RPMI7951 (cell line): Measurements from ENCODE around the gene EHBP1. TPM values are rescaled to one million over a fixed set of nuclear protein-coding genes. Genes with fewer than 3 reads are reported as not detected.
"Not testable (repeated sequence)": the region's sequence is repeated elsewhere in the genome, so short reads cannot be mapped to it uniquely, and the experiment has no call there.

Experiments
- DNase-seq: peaks from one replicate; pipeline ENCODE4 v3.0.0-alpha.2; 2012; ENCODE audit warnings: low read depth
- total RNA-seq: library from RNA; depleted of rRNA; stranded (reverse); fragments of >200 nt; shearing (Covaris generic); gene quantifications from 2 replicates; pipeline ENCODE4 v1.2.3, GENCODE V29; 2014

Gene EHBP1
- total RNA-seq, 1 experiment from 2014 or later, result 33.8 TPM

DNA sequence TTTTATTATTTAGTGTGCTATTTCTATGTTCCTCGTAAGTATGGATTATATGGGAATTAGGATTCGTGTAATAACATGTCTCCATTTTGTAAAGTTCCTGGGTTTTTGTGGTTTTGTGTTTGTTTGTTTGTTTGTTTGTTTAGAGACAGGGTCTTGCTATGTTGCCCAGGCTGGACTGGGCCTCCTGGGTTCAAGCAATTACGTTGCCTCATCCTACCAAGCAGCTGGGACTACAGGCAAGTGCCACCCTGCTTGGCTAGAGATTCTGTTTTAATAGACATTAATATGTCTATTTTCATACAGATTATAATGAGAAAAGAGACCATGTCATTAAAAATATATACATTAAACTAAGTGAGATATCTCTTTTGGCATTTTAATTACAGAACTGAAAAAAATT is 309.9 kb downstream of the EHBP1 start:
- DNase-seq, result no peak

DNA sequence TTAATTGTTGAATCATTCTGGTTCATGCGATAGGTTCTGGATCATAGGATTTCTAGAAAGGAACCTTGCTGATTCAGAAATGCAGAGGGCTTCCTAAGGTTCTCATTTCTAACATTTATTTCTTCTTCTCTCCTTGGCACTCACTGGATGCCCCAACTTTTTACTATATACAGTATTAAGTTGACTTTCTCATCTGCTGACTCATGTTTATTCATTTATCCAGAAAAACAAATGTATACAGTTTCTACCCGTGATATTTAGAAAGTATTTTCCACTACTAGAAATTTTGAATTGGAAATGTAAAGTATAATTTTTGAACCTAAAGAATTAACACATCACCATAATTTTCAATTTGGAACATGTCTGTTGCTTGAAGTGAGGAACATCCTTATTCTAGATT is 312.9 kb downstream of the EHBP1 start:
- DNase-seq, result no peak

DNA sequence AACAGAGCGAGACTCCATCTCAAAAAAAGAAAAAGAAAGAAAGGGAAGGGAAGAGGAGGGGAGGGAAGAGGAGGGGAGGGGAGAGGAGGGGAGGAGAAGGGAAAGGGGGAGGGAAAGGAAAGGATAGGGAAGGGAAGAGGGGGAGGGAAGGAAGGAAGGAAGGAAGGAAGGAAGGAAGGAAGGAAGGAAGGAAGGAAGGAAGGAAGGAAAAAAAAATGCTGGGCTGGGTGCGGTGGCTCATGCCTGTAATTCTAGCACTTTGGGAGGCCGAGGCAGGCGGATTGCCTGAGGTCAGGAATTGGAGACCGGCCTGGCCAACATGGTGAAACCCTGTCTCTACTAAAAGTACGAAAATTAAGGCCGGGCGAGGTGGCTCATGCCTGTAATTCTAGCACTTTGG is 314.2 kb downstream of the EHBP1 start:
- not testable (repeated sequence) for DNase-seq

DNA sequence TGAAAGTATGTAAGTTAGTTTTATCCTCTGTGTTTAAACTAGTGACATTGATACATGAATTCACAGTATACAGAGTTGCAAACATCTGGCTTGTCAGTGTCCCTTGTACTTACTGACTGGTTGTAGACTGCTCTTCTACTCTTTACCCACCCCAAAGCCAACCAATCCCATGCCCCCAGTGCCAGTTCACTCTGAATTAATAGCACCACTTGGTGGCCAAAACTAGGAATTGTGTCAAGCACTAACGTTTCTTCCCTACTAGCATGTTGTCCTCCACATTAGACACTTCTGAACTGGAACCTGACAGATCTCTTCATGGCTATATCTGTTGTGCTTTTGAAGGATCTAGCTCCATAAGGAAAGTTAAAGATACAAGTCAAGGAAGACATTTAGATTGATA is 317.9 kb downstream of the EHBP1 start:
- peak; percentile 55 for DNase-seq

DNA sequence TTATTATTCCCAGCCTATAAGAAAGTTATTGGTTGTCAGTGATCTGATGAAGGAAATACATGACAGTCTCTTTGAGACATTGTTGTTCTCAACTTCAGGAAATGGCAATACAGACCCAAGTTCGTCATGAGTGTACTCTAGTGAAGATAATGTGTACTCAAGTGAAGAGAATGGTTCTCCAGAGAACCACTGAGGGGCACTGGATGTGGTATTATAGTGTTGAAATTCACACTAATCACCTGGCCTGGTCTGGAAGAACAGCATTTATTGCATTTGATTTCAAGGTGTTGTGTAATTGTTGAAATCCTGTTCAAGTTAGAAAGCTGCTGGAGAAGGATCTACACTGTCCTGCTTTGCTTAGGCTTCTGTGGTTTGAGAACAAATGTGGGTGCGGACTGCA is 321.7 kb downstream of the EHBP1 start:
- DNase-seq, result no peak

DNA sequence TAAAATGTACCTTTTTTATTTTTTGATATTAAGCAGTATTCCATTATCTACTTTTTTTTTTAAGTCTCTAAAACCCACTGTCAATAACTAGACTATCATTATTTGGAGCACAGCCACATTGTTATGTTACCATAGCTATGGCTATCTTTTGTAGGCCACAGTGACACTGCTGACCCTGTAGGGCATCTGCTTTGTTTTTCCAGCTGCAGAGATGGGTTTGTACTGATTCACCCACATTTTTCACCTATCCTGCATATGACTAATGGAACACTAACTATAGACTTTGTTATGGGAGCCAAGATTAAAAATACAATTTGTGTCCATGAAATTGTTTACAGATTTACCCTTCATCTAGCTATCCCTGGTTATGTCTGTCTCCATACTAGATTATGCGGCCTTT is 323.5 kb downstream of the EHBP1 start:
- peak; percentile 78 for DNase-seq

DNA sequence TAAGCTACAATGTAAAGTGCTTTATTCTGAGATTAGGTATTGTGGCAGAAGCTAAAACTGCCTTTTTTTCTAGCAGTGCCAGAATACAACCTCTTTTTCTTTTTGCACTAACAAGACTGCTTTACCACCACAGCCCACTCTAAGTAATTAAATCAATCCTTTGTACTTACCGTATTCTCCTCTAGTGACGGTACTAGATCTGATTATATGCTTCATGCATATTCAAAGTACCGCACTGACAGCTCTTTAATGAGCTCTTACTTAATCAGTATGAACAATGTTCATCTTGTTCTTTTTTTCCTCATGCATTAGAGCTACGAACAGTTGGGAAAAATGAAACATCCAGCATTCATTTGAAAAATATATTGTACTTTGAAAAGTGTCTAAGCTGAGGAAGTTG is 329.0 kb downstream of the EHBP1 start:
- DNase-seq, result no peak

DNA sequence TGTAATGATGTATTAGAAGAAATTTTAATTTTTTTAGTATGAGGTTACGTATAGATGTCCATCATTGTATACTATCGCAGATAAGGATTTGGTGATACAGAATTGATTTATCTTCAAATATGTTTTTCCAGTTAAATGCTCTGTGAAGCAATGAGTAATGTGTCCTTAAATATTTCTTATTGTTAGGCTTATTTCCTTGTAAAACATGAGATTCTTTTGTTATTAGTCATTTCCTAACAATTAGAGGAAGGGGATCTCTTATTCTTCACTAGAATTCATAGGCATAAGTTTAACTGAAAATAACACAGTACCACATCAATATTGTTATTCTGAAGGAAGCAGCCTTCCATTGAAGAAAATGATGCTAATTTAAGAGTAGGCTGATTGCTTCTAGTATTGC is 329.7 kb downstream of the EHBP1 start:
- no peak for DNase-seq

DNA sequence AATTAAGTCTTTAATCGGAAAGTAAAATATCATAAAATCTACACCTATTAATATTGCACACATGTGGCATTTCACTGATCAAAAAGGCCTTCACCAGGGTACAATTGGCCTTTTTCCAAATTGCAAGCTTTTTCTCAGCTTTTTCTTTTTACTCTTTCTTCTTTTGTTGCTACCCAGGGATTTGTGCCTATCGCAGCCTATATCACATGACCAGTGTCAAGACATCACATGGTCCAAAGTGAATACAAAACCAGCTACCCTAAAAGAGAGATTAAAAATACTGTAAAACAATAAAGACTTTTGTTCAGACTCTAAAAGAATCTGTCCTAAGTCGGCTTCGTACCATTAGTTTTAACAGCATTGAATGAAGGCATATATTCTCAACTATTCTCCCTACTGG is 330.1 kb downstream of the EHBP1 start:
- DNase-seq, result no peak

DNA sequence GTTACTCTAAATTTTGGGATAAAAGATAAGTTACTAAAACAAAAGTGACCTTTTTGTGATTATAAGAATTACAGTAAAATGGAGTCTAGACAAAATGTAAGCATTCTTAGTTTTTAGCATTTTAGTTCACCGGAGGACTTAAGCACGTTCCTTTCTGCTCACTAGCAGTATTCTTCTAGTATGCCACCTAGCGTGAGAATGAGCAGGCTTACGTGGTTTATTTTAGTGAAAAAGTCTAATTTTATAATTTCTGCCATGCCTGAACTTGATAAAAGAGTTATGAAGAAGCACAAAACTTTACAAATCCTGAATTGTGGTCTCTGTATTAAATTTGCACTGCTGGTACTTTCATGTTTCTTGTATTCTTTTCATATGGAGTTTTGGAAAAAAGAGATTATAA is 332.5 kb downstream of the EHBP1 start:
- no peak for DNase-seq

DNA sequence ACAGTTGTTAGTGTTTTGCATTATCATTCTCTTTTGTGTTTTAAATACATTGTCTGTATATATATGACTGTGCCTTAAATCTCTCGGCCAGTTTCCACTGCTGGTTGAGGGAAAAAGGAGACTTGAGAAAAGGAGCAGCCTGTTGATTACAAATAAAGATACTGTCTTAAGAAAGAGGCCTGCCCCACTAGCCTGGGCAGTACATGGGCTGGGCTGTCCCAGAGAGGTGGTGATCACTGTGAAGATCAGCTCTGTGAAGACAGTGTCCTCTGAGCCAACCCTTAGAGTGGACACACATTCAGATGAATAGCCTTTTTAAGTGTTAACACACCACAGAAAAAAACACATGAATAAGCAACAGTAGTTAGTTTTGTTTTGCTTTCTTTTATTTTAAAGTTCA is 335.1 kb downstream of the EHBP1 start:
- no peak for DNase-seq

DNA sequence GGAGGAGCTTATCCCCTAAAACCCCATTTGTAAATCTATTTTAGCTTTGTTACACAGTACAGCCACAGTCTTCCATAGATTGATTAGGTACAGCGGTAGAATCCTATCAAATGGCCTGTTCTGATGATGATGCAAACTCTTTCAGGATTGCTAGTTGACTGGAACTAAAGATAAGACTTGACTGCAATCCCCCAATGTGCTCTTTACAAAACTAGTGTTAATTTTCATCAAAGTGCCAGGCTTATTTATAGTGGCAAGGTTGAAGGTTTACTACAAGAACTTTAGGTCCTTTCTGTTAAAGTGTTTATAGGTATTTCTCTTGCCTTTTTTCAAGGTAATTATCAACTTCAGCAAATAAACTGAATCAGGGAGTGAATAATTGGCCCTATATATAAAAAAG is 336.1 kb downstream of the EHBP1 start:
- DNase-seq, result no peak

DNA sequence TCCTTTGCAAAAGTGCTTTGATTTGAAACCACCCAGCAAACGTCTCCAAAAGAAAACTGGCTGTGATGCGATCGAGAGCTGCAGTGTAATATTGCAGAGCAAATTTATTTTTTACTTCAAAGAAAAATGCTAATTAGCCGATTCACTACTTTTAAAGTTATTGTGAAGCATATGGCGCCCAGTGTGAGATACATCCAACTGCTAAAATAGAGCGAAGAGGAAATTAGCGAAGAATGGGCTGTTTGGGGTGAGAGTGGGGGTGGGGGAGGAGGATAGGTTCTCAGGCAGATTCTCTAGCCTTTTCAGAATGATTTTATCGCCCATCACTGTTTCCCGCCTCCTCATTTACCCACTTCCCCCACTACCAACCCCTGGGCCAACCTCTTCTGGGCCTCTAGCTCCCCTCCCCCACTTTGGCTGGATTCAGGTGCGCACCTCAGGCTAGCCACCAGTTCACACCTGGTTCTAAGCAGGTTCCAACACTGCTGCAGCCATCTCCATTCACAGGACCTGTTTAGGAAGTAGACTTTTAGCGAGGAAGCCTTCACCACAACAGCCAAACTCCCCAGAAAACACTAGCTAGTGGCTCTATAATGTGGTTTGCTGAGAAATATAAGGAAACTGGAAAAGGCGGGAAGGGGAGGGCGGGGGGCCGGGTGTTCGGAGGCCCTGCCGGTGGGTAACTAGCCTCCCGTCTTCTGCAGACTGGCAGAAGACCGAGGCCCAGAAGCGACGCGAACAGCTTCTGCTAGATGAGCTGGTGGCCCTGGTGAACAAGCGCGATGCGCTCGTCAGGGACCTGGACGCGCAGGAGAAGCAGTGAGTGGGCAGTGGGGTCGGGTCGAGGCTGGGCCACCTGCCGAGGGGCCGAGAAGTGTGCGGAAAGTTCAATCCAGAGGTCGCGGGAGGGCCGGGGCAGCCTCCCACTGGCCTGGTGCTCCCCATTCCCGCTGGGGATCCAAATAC is 339.1 kb downstream of the EHBP1 start:
- DNase-seq, result no peak

DNA sequence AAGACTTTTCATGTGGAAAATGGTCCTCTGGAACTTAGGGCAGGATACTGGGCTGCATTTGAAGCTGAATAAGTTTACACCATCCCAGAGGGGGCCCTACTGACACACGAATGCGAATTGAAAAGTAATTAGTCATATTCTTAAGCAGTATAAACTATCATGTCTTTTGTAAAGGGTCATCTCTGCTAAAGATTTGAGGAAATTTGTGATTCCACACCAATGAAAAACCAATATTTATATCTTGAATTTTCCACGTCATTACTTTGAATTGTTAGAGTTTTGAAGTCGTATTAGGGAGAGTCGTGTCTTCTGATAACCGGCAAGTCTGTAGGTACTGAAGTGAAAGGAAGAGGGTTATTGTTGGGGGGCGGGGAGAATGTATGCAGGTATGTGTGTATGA is 341.0 kb downstream of the EHBP1 start:
- no peak for DNase-seq

DNA sequence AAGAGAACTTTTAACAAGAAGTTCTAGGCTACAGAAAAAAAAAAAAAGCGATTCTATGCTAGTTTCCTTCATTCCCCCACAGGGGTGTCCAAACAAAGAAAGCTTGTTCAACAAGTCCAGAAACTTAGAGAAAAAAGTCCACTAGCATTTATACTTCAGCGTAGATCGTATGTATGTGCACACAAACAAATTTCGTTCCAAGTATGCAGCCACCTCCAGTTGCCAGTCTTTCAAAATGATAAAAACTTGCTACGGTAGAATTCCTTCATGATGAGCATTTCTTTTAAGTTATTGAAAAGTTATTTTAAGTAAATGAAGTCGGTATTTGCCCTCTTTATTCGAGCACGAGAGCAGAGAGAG is 341.4 kb downstream of the EHBP1 start:
- no peak for DNase-seq

DNA sequence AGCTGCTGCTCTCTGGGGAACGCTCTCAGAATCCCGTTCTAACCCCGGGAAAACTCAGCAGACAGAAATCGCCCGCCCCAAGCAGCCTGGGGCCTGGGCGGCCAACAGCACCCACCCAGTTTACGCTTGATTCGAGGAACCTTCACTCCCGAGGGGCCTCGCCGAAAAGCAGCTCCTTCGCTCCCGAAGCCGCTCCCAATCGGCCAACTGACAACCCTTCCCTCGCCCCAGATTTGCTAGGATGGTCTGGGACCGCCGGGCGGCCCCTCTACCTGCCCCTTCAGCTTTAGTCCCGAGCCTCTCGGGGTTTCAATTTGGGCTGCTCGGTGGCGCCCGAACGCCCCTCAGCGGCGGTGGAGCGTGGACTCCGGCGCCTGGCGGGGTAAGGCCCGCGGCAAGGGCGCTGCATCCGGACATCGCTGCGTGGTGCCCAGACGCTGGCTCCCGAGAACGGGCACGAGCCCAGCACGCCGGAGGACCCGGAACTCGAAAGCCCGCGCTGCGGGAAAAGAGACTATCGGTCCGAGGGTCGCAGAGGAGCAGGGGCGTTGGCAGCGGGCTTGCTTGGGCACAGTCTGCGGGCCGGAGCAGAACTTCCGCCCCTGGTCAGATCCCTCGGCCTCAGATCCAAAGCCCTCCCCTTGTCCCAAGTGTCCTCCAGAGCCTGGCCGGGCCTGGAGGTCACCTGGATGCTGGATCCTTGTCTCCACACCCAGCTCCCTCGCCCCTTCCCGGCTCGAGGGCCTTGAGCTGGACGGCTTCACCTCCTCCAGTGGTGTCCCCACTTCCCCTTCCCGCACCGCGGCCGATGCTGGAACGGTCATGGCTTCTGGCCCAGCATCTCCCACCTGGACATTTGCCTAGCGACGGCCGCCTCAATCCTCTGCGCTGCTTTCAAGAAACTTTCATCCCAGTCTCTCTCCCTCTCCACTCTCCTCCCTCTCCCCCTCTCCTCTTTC is 342.1 kb downstream of the EHBP1 start:
- no peak for DNase-seq

DNA sequence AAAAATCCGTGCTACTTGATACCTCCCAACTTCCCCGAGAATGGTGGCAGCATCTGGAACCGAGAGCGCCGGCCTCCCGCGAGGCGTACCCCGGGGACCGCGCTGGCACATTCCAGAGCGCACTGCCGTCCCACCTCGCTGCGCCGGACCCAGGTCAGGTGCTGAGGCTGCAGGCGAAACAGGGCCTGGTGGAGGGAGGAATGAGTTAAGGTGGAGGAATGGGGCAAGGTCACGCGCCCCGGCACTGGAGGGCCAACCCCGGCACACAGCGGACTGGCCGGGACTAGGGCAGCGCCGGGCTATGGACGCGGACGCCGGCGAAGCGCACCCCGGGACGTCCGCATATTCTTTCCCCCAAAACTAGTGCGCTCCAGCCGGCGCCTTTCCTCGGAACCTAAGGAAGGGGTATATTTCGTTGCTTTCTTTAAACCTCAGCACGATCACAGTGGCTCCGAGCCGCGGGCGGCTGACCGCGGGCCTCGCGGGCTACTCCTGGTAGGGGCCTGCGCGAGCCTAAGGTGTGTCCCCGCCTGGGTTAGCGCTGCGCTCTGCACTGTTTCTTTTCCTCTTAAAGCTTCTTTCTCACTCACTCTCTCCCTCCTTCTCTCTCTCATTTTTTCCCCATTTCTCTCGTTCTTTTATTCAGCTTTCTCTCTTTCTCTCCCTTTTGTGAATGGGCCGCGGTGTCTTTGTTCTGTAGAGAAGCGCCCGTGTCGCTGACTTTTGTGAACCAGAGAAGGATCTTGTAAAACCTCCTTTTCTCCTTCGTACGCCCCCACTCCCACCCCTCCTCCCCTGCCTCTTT is 343.1 kb downstream of the EHBP1 start:
- no peak for DNase-seq

DNA sequence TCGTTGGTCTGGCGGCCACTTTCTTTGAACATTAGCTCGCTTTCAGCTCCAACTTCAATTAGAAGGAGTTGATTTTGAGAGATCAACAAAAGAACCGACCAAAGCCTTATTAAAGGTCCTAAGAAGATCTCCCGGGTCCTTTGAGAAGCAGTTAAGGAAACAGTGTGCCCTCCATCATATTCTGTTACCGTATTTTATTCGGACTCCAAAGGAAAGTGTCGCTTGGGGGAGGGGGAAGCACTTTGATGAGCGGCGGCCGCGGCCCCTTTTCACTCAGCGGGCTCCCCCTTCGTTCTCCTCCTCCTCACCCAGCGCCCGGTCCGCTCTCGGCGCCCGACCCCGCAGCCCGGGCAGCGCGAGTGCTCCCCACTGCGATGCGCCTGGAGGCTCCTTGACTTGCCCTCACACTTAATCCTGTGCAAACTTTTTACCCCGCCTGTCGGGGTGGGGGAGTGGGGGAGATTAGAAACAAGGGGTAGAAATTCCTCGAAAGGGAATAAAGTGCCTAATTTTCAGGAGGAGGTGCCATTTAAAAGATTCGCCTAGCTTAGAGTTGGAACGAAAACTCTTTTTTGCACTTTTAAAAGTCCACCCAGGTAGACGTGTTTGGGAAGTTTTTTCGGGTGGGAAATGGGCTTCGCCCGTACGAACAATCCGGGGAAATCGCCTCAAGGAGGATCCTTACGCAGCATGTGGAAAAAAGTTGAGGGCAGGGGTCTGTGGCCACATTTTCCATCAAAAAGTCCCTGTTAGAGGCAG is 343.9 kb downstream of the EHBP1 start:
- no peak for DNase-seq

DNA sequence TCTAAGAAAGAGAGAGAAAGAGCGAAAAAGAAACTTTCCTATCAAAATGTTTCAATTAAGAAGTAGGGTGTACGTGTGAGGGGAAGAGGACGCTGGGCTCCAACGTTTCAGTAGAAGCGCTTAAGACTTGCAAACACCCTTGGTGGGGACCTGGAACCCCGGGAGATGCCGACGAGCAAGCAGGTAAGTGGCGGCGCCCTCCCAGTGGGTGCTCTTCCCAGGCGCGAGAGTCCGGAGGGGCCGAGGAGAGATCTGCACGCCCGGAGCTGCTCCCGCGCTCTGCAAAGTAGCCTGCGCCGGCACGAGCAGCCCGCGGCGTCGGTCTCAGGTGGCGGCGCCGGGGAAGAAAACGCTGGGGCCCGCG is 344.4 kb downstream of the EHBP1 start:
- DNase-seq, result no peak

DNA sequence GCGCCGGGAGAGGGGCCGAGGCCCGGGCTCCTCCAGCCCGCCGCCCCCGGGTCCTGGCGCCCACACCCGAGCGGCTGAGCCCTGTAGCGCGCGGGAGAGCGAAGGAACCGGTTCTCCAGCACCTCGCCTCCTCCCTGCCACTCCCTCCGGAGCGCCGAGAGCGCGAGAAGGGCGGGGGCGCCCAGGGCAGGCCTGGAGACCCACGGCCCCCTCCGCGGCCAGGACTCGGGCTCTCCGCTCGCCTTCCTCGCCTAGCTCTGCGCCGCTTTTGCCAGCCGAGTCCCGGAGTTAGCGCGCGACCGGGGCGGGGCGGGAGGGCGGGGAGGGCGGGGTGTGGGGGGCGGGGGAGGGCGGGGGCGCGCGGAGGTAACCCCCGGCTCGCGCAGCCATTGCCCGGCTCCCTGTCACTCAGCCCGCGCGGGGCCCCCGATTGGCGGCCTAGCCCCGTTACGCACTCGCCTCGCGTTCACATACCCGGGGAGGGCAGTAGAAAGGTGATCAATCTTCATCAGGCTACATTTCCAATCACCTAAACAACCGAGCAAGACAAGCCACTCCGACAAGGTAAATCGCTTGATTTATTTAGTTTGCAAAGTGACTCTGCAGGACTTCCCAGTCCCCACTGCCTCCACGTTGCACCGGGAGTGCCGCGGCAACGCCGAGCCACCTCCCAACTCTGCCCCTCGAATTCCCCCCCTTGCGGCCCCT is 345.0 kb downstream of the EHBP1 start, which contains the start of gene OTX1:
OTX1 (plus strand) TSS at position 497 of the 708 bp plus-strand sequence. CDS start 2,161 bp downstream, outside the sequence.
- DNase-seq, result peak; percentile 82
